GM18505 (cell line): ENCODE data around the gene BTC.
"Not testable (repeated sequence)": the region's sequence is repeated elsewhere in the genome, so short reads cannot be mapped to it uniquely, and the experiment has no call there.

Experiments used
- ATAC-seq: cut with Tn5 transposase; IDR thresholded peaks from one replicate; pipeline ENCODE4 v1.9.1; 2021; ENCODE audit not compliant: unreplicated experiment
- POLR2A ChIP-seq: IDR thresholded peaks from 4 replicates; pipeline ENCODE4 v1.6.1; 2011; ENCODE audit warnings: borderline replicate concordance; ENCODE audit not compliant: insufficient read depth, insufficient read length; ENCODE audit errors: extremely low read depth

The BTC gene

GRCh38 chr4:74742185-74742584 lies 52.1 kb downstream of the BTC start:
- TF ChIP-seq POLR2A = no peak
- no peak for ATAC-seq

GRCh38 chr4:74738464-74739143 lies 55.7 kb downstream of the BTC start:
- no peak for ATAC-seq
- no peak for TF ChIP-seq POLR2A

GRCh38 chr4:74734995-74735394 lies 59.3 kb downstream of the BTC start:
- ATAC-seq = no peak
- no peak for TF ChIP-seq POLR2A

DNA sequence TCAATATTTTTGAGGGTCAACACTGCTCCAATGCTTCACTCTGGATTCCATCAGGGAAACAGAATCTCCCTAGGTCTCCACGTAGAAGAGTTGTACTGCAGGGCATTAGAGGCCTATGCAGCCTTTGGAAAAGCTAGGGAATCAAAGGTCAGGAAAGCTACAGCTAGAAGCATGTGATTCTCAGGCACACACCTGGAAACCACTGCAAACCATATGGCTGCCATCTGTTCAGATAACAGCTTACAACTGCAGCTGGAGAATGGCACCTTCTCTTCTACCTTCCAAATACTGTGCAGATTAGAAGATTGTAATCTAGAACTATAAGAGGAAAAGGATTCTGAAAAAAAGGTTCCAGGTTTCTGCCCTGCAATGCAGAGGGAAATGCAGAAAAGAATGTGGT lies 60.6 kb downstream of the BTC start:
- ATAC-seq = no peak
- TF ChIP-seq POLR2A = no peak

GRCh38 chr4:74724979-74725378 lies 69.3 kb downstream of the BTC start:
- no peak for TF ChIP-seq POLR2A
- ATAC-seq = no peak

DNA sequence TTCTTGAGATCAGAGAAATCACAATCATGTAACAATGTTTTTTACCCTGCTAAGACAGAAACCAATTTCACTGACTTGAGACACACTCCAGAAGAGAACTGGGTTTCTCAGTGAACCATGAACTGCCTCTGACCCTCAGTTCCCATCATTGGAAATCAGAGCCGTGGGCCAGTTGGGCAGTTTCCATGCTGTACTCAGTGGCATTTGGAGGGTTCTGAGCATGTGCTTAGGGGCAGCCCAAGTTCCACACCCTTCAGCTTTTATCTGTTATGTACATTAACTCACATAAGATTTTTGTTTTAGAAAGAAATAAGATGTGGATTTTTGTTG lies 77.9 kb downstream of the BTC start:
- TF ChIP-seq POLR2A = no peak
- no peak for ATAC-seq

DNA sequence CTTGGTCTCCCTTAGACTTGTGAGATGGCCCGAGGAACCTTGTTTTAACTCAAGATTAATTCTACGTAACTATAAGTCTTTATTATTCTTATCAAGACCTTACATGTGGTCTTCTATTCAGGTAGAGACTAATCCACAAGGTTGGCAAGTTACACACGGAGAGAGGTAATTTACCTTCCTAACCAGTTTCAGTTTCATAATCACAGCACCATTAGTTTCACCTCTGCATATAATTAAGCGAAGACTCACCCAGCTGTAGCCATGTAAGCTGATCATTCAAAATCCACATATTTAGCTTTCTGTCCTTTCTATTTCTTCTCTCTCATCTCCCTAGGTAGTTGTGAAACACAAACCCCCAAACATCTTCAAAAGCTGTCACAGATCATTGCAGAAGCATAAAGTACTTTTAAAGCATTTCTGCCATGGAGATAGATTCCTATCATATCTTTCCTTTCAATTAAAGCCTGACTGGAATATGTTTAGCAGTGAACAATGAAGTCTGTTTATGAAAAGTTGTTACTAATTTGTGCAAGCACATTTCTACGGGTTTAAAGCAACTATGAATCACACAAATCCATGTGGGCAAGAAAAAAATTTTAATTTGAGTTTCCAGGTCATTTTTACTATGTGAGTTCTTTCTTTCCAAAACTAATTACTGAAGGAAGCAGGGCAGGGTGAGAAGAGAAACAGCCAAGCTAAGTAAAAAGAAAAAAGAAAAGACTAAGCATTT lies 78.5 kb downstream of the BTC start:
- peak; percentile 66 for ATAC-seq
- TF ChIP-seq POLR2A = no peak

DNA sequence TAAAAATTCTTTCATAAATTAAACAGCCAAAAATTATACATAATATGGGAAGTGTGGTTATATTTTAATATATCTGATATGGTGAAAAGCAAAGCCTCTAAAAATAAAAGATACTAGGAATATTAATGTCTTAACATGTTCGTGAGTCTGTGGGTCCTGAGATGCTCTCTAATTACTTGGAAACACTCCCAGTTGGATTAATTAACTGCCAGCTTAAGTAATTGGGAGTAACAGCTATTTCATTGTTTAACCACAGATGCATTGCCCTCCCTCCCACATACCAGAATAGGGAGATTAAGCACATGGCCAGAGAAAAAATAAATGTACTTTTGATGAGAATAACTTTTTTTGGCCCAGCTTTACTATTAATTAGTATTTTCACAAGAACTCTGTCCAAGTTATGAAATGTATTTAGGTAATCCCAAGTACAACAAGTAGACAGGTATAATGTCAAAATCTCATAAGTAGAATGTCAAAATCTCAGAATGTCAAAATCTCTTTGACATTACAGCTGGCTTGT lies 79.7 kb downstream of the BTC start:
- no peak for ATAC-seq
- TF ChIP-seq POLR2A = no peak

DNA sequence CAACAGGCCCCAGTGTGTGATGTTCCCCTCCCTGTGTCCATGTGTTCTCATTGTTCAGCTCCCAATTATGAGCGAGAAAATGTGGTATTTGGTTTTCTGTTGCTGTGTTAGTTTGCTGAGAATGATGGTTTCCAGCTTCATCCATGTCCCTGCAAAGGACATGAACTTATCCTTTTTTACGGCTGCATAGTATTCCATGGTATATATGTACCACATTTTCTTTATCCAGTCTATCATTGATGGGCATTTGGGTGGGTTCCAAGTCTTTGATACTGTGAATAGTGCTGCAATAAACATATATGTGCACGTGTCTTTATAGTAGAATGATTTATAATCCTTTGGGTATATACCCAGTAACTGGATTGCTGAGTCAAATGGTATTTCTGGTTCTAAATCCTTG lies 86.2 kb downstream of the BTC start:
- ATAC-seq = not testable (repeated sequence)
